Pulmonary artery endothelial cell (primary cell): Measurements from ENCODE around the gene TOR1B. TPM values are rescaled to one million over a fixed set of nuclear protein-coding genes. Genes with fewer than 3 reads are reported as not detected.

Experiments
- DNase-seq: peaks from one replicate; pipeline ENCODE4 v3.0.0-alpha.2; 2011; ENCODE audit warnings: low read depth, low spot score
- total RNA-seq: library from RNA; depleted of rRNA; stranded (reverse); fragments of >200 nt; gene quantifications from 2 replicates; pipeline ENCODE4 v1.2.3, GENCODE V29; 2014

The TOR1B gene
- total RNA-seq, 1 donor from 2014 or later = 26.4 TPM

DNA sequence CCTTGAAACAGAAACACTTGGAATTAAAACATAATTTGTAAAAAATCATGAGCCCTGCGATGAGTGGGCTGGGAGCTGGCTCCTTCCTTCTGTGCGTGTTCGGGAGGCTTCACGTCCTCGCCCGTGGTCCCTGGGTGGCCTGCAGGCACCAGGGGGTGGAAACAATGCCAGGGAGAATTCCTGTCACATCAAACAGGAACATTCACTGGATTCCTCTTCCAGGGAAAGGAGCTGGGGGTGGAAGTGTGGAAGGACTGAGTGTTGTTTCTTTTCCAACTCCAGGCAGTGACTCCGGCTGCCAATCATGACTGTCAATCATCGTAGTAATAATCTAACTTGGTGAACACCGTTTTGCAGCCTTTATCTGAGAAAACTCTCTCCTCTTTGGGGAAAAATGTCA, 10.7 kb downstream of the TOR1B start:
- no peak for DNase-seq

GRCh38 chr9:129814432-129815223, 11.6 kb downstream of the TOR1B start:
- DNase-seq = no peak

DNA sequence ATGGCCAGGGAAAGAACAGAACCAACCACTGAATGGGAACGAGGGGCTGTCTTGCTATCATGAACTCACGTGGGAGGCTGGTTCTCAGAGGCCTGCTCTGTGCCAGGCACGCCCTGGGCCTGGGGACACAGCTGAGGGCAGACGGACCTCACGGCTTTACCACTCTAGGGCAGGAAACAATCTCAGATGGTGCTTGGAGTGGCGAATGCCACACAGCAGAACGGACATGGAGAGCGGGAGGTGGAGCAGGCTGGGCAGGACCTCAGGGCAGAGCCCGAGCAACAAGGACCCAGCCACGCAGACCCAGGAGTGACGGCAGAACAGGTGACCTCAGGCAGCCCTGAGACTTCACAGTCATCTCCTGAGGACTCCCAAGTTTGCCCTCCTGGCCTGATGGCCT, 12.3 kb downstream of the TOR1B start:
- DNase-seq = no peak

DNA sequence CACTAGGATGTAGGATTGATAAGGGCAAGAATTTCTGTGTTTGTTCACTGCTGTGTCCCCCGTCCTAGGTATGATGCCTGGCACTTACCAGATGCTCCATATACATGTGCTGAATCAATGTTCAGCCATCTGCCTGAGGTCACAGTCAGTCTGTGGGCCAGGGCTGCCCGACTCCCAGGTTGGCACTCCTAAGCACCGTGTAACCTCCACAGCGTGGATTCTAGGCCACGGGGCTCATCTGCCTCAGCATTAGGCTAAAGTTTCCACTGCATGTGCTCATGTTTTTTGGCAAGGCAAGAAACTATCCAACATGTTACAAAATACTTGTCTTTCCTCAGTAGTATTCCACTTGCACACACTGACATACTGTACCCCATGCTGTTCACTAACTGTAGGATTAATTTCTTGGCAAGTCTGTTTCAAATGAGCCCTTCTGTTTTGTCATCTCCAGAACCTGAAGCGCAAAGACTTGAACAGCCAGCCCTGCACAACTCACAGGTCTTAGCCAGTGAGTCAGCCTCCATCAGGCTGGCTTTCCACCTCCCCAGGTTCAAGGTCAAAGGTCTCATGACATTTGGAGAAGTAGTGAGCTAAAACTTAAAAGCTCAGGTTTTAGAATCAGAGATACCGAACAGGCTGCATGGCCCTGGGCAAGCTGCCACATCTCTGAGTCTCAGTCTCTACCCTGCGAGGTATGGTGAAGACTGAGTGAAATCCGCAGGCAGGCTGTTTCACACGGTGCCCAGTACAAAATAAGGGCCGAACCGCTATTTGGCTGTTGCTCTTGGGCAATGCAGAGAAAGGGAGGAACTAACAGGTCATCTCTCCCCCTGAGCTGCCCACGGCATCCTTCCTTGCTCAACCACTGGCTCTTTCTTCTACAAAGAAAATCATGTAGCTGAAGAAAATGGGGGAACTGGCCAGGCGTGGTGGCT, 13.8 kb downstream of the TOR1B start:
- no peak for DNase-seq

DNA sequence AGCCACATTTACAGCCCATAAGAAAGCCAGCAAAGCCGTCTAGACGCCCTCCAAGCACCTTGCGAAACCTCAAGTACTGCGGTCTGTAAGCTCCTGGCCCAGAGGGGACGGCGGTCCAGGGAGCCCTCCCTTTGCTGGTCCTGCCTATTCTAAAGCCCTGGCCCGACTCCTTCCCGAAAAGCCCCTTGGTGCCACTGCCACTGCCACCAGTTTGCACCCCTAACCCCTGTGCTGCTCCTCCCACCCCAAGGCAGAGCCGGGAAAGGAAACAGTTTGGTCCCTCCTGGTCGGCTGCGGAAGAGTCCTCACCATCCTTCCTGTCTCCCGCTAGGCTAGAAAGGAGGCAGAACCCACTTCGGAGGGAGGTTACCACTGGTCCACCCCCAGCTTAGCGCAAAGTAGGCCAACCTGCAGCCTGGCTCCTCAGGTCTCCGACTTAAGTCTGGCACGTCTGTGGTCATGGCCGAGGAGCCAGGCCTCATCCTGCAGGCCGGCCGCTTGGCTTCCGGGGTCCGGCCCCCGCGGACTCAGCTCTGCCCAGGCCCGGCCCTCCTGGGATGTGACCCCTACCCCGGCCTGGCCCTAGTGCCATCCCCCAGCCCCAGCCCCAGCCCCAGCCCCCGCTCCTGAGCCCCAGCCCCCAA, 20.0 kb downstream of the TOR1B start:
- DNase-seq = no peak

GRCh38 chr9:129823542-129823934, 20.6 kb downstream of the TOR1B start:
- DNase-seq = no peak

GRCh38 chr9:129823935-129824601, 21.1 kb downstream of the TOR1B start, which contains the start of gene TOR1A:
Gene TOR1A, minus strand, starts transcription at chr9:129824136. Its CDS starts 51 bp downstream, at chr9:129824085.
- peak; percentile 75 for DNase-seq

DNA sequence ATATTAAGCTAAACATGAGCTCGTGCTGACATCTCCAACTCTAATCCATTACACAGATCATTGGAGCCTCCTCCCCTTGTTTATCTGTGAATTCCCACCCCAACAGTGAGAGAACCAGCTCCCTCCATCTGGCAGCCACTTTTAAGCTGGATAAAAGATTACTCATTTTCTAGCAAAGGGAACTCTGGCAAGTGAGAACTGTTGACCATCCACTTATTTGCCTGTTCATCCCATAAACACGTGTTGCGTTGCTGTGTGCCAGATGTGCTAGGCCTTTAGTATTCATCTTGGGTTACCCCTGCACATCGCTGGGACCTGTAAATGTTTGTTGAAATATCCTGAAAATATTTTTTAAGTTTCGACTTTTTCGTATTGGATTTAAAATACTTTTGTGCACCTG, 23.4 kb downstream of the TOR1B start:
- DNase-seq = no peak

DNA sequence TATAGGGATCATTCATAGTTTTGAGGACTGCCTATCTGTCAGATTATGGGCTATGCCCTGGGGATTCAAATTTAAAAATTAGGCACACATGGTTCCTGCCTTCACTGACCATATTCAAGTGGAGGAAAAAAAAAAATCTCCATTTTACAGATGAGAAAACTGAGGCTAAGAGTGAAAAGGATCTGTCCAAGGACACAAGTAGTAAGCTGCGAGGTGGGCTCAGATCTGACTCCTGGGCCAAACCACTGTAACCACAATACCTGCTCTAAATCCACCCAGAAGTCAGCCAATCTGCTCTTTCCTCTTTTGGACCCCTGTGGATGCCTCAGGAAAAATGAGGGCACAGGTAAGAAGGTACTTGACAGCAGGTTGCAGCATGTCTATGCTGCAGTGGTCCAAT, 23.8 kb downstream of the TOR1B start:
- DNase-seq = no peak

GRCh38 chr9:129828051-129828450, 25.1 kb downstream of the TOR1B start:
- no peak for DNase-seq

- no peak for DNase-seq
Measured at GRCh38 chr9:129828969-129829368, 26.0 kb downstream of the TOR1B start.

DNA sequence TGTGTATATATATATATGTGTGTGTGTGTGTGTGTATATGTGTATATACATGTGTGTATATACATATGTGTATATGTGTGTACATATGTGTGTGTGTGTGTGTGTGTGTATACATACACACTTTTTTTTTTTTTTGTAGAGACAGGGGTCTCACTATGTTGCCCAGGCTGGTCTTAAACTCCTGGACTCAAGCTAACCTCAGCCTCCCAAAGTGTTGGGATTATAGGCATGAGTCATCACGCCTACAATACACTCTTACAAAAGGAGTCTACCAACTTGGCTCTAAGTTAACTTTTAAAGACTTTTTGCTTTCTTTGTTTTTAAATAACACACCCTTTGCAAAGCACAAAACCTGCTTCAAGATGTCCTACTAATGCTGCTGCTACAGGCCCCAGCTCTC, 30.0 kb downstream of the TOR1B start:
- DNase-seq = no peak

DNA sequence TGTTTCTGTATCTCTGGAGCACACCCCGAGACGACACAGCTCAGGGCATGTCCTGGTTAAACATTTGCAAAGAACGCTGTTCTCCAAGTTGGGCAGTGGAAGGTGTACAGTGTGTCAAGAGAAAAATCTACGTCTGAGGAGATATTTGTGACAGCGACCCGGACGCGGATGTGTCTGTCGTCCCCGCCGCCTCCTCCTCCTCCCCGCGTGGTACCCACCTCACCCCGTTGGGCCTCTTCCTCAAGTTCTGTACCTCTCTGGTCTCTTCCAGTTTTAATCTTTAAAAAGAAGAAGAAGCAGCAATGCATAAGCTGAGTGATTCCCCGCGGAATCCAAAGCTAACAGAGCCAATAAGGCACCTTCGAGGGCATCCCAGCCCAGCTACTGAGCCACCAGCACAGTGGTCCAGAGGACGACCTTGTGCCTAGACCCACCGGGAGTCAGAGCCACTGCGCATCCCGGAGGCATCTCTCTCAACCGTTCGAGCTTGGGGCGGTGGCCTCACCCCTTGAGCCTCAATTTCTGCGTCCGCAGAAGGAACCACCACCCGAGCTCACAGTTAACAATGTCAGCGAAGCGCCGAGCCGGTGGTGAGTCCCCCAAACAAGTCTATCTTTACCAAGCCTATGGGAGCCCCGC, 31.6 kb downstream of the TOR1B start:
- DNase-seq = no peak

DNA sequence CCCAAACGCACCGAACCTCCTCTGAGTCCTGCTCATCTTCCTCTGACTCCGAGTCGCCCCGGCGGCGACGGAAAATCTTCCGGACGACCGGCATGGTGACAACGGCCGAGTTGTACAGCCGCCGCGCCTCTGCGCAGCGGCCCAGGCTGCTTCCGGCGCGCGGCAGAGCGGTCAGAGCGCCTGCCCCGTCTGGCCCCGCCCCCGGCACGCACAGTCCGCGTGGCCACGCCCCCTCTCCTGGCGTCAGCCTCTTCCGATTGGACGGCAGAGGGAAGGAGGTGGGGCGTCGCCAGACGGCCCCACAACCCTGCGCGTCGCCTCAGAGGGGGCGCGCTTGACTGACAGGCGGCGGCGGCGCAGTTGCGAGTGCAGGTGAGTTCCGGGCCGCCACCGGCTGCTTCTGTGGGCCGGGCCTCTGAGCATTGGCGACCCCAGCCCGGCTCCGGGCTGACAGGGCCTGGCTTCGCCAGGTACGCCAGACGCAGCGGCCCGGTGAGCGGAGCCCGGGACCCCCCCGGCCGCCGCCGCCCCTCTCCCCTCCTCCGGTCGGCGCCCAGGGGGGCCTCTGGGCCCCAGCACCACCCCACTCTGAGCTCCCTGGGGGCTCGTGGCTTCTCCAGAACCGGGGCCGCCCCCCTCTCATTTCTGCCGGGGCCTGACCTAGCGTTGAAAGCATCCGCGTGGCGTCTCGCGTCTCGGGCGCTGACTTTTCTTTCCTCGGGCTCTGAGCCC, 32.3 kb downstream of the TOR1B start, which contains the start of the genes C9orf78 and USP20:
Gene C9orf78, minus strand, starts transcription at position 148 of the 732 bp plus-strand sequence. Its CDS starts 54 bp downstream, at position 94.
Gene USP20, plus strand, starts transcription at position 331 of the 732 bp plus-strand sequence. CDS start 17,098 bp downstream, outside the sequence.
- DNase-seq = peak; percentile 77

- no peak for DNase-seq
Measured at GRCh38 chr9:129835860-129836223, 32.9 kb downstream of the TOR1B start.

DNA sequence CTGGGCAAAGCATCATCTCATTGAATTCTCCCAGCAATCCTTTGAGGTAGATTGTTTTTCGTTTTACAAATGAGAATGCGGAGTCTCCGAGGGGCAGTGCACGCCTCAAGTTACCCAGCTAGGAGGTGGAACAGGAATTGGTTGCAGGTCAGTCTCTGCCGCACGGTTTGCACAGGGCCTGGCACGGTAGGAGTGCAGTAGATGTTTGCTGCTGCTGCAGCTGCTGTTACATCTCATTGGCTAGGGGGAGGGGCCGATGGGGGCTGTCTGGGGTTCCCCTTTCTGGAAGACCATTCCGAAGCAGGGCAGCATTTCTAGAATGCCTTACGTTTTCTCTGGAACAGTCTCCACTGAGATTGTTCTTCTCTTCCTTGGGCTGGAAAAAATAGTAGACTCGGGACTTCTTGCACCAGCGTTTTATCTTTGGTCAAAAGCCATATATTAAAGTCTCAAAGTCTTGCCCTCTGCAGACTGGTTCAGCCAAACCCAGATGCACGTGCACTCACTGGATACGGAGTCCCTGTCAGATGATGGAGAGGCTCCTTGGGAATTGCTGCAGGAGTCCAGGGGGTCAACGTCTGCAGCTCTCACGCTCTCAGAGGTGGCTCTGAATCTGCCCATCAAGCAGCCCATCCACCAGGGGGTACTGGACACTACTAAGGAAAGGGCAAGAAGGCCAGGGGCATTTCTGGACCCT, 33.5 kb downstream of the TOR1B start:
- no peak for DNase-seq

GRCh38 chr9:129838707-129839259, 35.8 kb downstream of the TOR1B start:
- no peak for DNase-seq

DNA sequence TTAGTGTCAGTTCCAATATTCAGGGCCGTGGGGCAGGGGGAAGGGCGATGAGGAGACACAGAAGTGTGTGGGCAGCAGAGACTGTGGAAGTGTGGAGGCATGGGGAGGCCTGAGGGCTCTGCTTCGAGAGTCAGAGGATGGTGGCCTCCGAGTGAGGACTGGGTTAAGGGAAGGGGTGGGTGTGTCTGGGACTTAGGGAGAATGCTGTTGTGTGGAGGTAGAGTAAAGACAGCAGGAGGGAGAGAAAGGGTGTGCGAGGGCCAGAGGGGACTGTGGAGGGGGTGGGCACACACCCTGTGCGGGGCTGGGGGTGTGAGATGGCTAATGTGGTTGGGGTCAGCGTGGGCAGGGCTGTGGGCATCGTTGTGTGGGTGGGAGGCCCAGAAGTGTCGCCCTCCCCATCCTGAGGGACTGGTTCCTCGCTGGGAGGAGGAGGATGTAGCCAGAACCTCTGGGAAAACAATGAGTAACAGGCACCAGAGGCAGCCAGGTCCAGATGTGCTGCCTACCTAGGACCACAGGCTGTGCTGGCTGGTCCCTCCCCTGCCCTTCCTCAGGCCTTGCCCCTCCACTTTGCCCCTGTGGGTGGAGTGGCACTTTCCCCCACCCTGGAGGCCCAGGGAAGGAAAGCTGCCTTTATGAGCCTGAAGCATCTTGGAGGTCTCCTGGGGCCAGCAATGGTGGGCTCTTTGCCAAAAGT, 36.5 kb downstream of the TOR1B start:
- DNase-seq = no peak
